GM19395 (cell line): Measurements from ENCODE around the gene ENOX1.

ENCODE experiments used
- ATAC-seq: cut with Tn5 transposase; IDR thresholded peaks from one replicate; pipeline ENCODE4 v1.9.1; 2021; ENCODE audit warnings: mild to moderate bottlenecking, moderate library complexity; ENCODE audit not compliant: unreplicated experiment

Gene ENOX1

GRCh38 chr13:43555667-43556066 is 231.1 kb downstream of the ENOX1 start:
- ATAC-seq = no peak

- ATAC-seq = peak; percentile 57
Measured at GRCh38 chr13:43551897-43552456, 234.8 kb downstream of the ENOX1 start.

GRCh38 chr13:43546816-43547215 is 240.0 kb downstream of the ENOX1 start:
- no peak for ATAC-seq

GRCh38 chr13:43546251-43546650 is 240.5 kb downstream of the ENOX1 start:
- no peak for ATAC-seq

- ATAC-seq = no peak
Measured at GRCh38 chr13:43545317-43545874, 241.4 kb downstream of the ENOX1 start.

- ATAC-seq = no peak
Measured at GRCh38 chr13:43544631-43545030, 242.1 kb downstream of the ENOX1 start.

- no peak for ATAC-seq
Measured at GRCh38 chr13:43544011-43544410, 242.8 kb downstream of the ENOX1 start.

- no peak for ATAC-seq
Measured at GRCh38 chr13:43543331-43543730, 243.4 kb downstream of the ENOX1 start.

GRCh38 chr13:43537124-43537523 is 249.6 kb downstream of the ENOX1 start:
- ATAC-seq = no peak

GRCh38 chr13:43529796-43530195 is 257.0 kb downstream of the ENOX1 start:
- ATAC-seq = no peak

- no peak for ATAC-seq
Measured at GRCh38 chr13:43528992-43529391, 257.8 kb downstream of the ENOX1 start.

GRCh38 chr13:43522788-43523187 is 264.0 kb downstream of the ENOX1 start:
- ATAC-seq = no peak

- ATAC-seq = no peak
Measured at GRCh38 chr13:43520351-43520750, 266.4 kb downstream of the ENOX1 start.

- no peak for ATAC-seq
Measured at GRCh38 chr13:43518833-43519232, 267.9 kb downstream of the ENOX1 start.

GRCh38 chr13:43516401-43516833 is 270.4 kb downstream of the ENOX1 start:
- ATAC-seq = no peak

GRCh38 chr13:43515531-43515930 is 271.2 kb downstream of the ENOX1 start:
- ATAC-seq = no peak

- no peak for ATAC-seq
Measured at GRCh38 chr13:43514311-43514710, 272.5 kb downstream of the ENOX1 start.

GRCh38 chr13:43512221-43512620 is 274.6 kb downstream of the ENOX1 start:
- ATAC-seq = no peak

- no peak for ATAC-seq
Measured at GRCh38 chr13:43510956-43511901, 275.5 kb downstream of the ENOX1 start.

GRCh38 chr13:43495732-43496131 is 291.0 kb downstream of the ENOX1 start:
- ATAC-seq = no peak

GRCh38 chr13:43494206-43494605 is 292.6 kb downstream of the ENOX1 start:
- no peak for ATAC-seq

- no peak for ATAC-seq
Measured at GRCh38 chr13:43493496-43494000, 293.2 kb downstream of the ENOX1 start.
